ENCODE data around the gene TMBIM4.
A peak's percentile ranks its signal among the peaks of the same experiment; 100 is the strongest.

TMBIM4 gene

GRCh38 chr12:66137937-66138336 is 31.9 kb downstream of the TMBIM4 start:
- no peak overlapping the region for H3K4me3 Mint-ChIP-seq
- H3K36me3 Mint-ChIP-seq = peaks cover 66% of the 10 kb centered on the region
- H3K9me3 Mint-ChIP-seq = peaks cover 9% of the 10 kb centered on the region
- DNase-seq (ENCODE audit: low spot score in 2 of 2) = no peak
- no peak for ATAC-seq
- H3K27ac Mint-ChIP-seq = no peak overlapping the region
- H3K4me1 Mint-ChIP-seq = no peaks in the 10 kb centered on the region

GRCh38 chr12:66132408-66132807 is 37.4 kb downstream of the TMBIM4 start:
- Mint-ChIP-seq H3K4me1 (peaks cover 26% of the 10 kb centered on the region), H3K9me3 (no peaks in the 10 kb centered on the region), H3K36me3 (peaks cover 56% of the 10 kb centered on the region), H3K4me3 (no peak overlapping the region), H3K27ac (no peak overlapping the region)
- DNase-seq (ENCODE audit: low spot score in 2 of 2) = no peak
- no peak for ATAC-seq

DNA sequence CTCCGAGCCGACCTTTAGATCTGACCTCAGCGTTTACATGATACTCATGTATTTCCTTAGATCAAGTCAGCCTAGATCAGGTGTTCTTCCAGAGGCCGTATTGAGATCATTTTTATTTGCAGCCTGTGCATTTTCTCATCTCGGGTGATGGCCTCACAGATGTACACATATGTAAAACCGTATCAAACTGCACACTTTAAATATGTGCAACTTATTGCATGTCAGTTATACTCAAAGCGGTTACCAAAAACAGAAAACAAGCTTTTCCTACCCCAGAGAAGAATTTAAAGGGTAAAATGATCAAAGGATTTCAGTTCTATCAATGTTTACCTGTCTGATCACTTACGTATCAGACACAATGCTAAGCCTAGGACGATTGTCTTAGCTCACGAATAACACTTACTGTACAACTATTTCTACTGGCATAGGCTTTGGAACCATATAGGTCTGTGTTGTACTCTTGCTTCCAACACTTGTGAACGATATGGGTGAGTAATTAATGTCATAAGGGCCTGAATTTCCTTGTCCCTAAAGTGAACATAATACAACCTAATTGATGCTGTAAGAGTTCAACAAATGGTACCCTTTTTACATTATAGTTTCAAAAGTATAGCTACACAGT is 38.6 kb downstream of the TMBIM4 start:
- peak overlapping the region; percentile 86 for H3K27ac Mint-ChIP-seq
- H3K4me3 Mint-ChIP-seq = peak overlapping the region; percentile 88
- no peaks in the 10 kb centered on the region for H3K9me3 Mint-ChIP-seq
- peaks cover 36% of the 10 kb centered on the region for H3K4me1 Mint-ChIP-seq
- peaks cover 56% of the 10 kb centered on the region for H3K36me3 Mint-ChIP-seq
- no peak for DNase-seq (ENCODE audit: low spot score in 2 of 2)
- peak; percentile 77 for ATAC-seq

- H3K9me3 Mint-ChIP-seq = no peaks in the 10 kb centered on the region
- DNase-seq (ENCODE audit: low spot score in 2 of 2) = peak; percentile 68 to 90
- peak within 1 kb of the TSS; percentile 86 for H3K27ac Mint-ChIP-seq
- peaks cover 43% of the 10 kb centered on the region for H3K4me1 Mint-ChIP-seq
- H3K36me3 Mint-ChIP-seq = peaks cover 60% of the 10 kb centered on the region
- peak; percentile 99 for ATAC-seq
- H3K4me3 Mint-ChIP-seq = peak within 1 kb of the TSS; percentile 88
These were observed 39.3 kb downstream of the TMBIM4 start, which contains the start of gene LLPH for GRCh38 chr12:66130267-66131066. Gene LLPH (minus strand): TSS chr12:66130750. CDS start chr12:66129106, 1,644 bp downstream.

DNA sequence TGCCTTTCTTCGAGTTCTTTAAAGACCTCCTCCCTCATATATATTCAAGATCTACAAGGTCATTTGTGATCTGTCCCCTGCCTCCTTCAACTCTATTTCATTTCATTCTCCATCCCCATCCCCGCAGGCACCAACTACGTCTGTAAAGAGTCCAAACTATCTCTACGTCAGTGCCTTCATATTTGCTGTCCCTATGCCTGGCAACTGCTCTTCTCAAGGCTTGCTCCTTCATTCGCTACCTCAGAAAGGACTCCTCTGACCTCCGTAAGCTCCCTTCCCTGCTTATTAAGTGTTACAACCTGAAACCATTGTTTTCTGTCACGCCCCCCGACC is 39.9 kb downstream of the TMBIM4 start:
- H3K4me1 Mint-ChIP-seq = peaks cover 49% of the 10 kb centered on the region
- H3K36me3 Mint-ChIP-seq = peaks cover 66% of the 10 kb centered on the region
- no peaks in the 10 kb centered on the region for H3K9me3 Mint-ChIP-seq
- peak overlapping the region; percentile 88 for H3K4me3 Mint-ChIP-seq
- no peak for ATAC-seq
- H3K27ac Mint-ChIP-seq = peak overlapping the region; percentile 86
- DNase-seq (ENCODE audit: low spot score in 2 of 2) = no peak

DNA sequence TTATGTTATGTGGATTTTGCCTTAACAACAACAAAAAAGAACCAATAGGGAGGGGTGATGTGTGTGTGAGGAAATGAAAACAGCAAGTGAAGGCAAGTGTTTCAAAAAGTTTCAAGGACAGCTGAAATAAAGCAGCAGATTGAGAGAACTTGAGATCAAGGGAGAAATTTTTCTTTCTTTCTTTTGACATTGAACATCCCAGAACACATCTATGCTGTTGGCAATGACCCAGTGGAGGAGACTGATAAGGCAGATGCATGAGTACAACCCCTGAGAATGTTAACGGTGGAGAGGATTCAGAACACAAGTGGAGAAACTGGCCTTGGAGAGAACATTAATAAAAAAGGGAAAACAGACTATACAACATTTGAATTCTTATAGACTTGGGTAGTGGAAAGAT is 42.1 kb downstream of the TMBIM4 start:
- Mint-ChIP-seq H3K4me1 (peaks cover 54% of the 10 kb centered on the region), H3K27ac (no peak overlapping the region), H3K4me3 (no peak overlapping the region), H3K36me3 (peaks cover 81% of the 10 kb centered on the region), H3K9me3 (no peaks in the 10 kb centered on the region)
- ATAC-seq (no peak), DNase-seq (ENCODE audit: low spot score in 2 of 2) (no peak)

DNA sequence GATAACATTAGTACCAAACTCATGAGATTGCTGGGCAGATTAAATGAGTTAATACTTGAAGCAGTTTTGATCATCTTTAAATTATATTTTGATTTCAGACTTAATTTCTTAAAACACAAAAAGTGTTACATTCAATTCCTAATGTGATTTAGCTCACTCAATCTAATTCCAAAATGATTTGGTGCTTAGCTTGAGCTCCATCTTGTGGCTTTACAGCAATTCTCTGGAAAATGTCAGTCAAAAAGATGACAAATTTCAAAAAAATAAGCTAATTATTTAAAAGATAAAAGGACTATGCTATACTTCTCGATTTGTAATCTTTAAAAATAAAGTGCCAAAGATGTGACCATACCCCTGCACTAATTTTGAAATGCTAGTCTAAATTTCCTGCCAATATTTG is 49.3 kb downstream of the TMBIM4 start:
- Mint-ChIP-seq H3K27ac (no peak overlapping the region), H3K36me3 (peaks cover 59% of the 10 kb centered on the region), H3K9me3 (no peaks in the 10 kb centered on the region), H3K4me1 (peaks cover 19% of the 10 kb centered on the region), H3K4me3 (no peak overlapping the region)
- DNase-seq (ENCODE audit: low spot score in 2 of 2) (no peak), ATAC-seq (no peak)

DNA sequence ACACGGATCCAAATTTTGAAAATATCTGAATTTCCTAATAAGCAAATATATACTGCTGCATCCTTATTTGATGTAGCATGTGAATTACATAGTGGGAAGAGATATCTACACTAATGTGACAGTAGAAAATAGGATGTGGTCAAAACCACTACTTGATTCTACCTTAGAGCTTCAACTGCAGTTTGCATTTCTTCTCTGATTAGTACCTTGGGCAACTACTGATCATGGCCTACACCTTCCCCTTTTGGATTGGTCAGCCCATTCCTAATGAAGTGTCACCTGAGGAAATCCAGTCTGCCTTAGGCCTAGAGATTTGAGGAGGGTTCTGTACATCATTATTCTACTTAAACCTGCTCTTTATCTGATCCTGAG is 49.9 kb downstream of the TMBIM4 start:
- Mint-ChIP-seq H3K9me3 (no peaks in the 10 kb centered on the region), H3K36me3 (peaks cover 53% of the 10 kb centered on the region), H3K4me1 (peaks cover 13% of the 10 kb centered on the region), H3K27ac (no peak overlapping the region), H3K4me3 (no peak overlapping the region)
- DNase-seq (ENCODE audit: low spot score in 2 of 2) = no peak
- no peak for ATAC-seq

GRCh38 chr12:66119229-66119869 is 50.4 kb downstream of the TMBIM4 start:
- Mint-ChIP-seq H3K9me3 (no peaks in the 10 kb centered on the region), H3K27ac (no peak overlapping the region), H3K4me3 (no peak overlapping the region), H3K4me1 (peaks cover 8% of the 10 kb centered on the region), H3K36me3 (peaks cover 48% of the 10 kb centered on the region)
- ATAC-seq (no peak), DNase-seq (ENCODE audit: low spot score in 2 of 2) (no peak)

DNA sequence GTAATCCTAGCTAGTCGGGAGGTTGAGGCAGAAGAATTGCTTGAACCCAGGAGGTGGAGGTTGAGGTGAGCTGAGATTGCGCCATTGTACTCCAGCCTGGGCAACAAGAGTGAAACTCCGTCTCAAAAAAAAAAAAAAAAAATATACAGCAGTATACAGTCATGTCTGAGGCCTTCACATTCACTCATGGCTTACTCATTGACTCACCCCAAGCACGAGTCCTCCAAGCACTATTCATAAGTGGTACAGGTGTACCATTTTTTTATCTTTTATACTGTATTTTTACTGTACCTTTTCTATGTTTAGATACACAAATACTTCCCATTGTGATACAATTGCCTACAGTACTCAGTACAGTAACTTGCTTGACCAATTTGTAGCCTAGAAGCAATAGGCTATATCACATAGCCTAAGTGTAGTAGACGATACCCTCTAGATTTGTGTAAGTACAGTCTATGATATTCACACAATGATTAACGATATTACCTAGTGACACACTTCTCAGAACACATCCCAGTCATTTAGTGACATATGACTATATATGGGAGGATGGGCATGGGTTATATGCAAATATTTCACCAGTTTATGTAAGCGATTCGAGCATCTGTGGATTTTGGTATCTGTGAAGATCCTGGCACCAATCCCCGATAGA is 51.4 kb downstream of the TMBIM4 start:
- DNase-seq (ENCODE audit: low spot score in 2 of 2) = no peak
- ATAC-seq = peak; percentile 93

GRCh38 chr12:66117242-66117641 is 52.6 kb downstream of the TMBIM4 start:
- no peaks in the 10 kb centered on the region for H3K9me3 Mint-ChIP-seq
- ATAC-seq (no peak), DNase-seq (ENCODE audit: low spot score in 2 of 2) (no peak)

More for the DNA sequence above, 51.4 kb downstream of the TMBIM4 start:
- Mint-ChIP-seq H3K27ac (no peak overlapping the region), H3K4me3 (no peak overlapping the region), H3K9me3 (no peaks in the 10 kb centered on the region), H3K36me3 (peaks cover 38% of the 10 kb centered on the region), H3K4me1 (peaks cover 8% of the 10 kb centered on the region)

DNA sequence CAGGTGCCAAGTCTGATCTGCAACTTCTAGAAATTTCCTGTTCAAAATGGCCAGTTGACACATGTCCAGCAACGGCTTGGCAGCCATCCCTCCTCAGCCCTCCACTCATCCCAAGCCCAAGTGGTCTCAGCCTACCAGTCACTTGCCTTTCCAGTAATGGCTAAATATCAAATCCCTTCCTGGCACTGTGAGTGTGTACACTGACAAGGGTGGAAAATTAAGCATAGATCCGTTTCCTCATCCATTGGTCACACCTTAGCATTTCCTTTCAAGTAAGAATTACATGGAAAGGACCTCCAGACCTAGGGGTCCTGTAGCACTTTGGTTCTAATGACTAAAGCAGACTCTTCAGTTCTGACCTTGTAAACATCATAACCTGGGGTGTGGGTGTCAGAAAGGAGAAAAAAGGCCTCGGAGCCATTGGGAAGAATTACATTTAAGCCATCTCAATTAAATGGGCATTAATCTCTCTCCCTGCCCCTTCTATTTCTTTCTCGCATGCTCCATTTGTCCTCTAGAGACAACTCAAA is 54.7 kb downstream of the TMBIM4 start:
- no peaks in the 10 kb centered on the region for H3K9me3 Mint-ChIP-seq
- H3K4me3 Mint-ChIP-seq = no peak overlapping the region
- peaks cover 5% of the 10 kb centered on the region for H3K4me1 Mint-ChIP-seq
- peaks cover 7% of the 10 kb centered on the region for H3K36me3 Mint-ChIP-seq
- no peak for DNase-seq (ENCODE audit: low spot score in 2 of 2)
- H3K27ac Mint-ChIP-seq = no peak overlapping the region
- ATAC-seq = no peak

More at GRCh38 chr12:66117242-66117641, 52.6 kb downstream of the TMBIM4 start:
- H3K4me1 Mint-ChIP-seq = peaks cover 8% of the 10 kb centered on the region
- no peak overlapping the region for H3K4me3 Mint-ChIP-seq
- H3K27ac Mint-ChIP-seq = no peak overlapping the region
- peaks cover 27% of the 10 kb centered on the region for H3K36me3 Mint-ChIP-seq

DNA sequence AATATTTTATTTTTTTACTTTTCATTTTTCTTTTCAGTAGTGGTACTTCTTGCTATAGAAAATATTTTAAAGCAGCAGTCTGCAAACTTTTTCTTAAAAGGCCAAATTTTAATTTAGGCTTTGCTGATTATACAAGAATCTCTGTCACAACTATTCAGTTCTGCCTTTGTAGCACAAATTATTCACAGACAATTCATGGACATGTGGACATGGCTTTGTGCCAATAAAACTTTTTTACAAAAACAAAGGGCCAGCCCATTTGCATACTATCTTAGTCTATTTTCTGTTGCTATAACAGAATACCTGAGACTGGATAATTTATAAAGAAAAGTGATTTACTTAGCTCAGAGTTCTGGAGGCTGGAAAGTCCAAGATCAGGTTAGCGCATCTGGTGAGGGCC is 56.3 kb downstream of the TMBIM4 start:
- Mint-ChIP-seq H3K9me3 (no peaks in the 10 kb centered on the region), H3K27ac (no peak overlapping the region), H3K4me3 (no peak overlapping the region), H3K36me3 (no peaks in the 10 kb centered on the region), H3K4me1 (no peaks in the 10 kb centered on the region)
- ATAC-seq = no peak
- no peak for DNase-seq (ENCODE audit: low spot score in 2 of 2)

- no peak overlapping the region for H3K4me3 Mint-ChIP-seq
- H3K27ac Mint-ChIP-seq = no peak overlapping the region
- ATAC-seq = no peak
- H3K36me3 Mint-ChIP-seq = no peaks in the 10 kb centered on the region
- peaks cover 6% of the 10 kb centered on the region for H3K4me1 Mint-ChIP-seq
- no peaks in the 10 kb centered on the region for H3K9me3 Mint-ChIP-seq
- DNase-seq (ENCODE audit: low spot score in 2 of 2) = no peak
These were observed 58.2 kb downstream of the TMBIM4 start for GRCh38 chr12:66111605-66112004.

DNA sequence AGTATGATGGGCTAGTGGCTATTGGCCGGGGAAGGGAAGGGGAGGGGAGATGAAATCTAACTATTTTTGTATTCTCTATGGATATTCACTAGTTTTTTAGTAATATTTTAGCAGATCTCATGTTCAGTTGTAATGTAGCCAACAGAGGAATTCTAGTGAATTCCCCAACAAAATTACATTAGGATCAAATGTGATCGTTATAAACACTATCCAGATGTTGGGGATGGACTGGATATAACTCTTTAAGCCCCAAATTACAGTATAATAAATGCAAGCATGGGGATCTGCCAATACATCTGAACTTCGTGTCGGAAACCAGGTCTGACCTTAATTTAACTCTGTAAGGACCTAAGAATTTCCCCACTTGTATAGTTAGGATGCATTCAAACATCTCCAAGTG is 60.7 kb downstream of the TMBIM4 start:
- Mint-ChIP-seq H3K4me1 (peaks cover 6% of the 10 kb centered on the region), H3K36me3 (no peaks in the 10 kb centered on the region), H3K9me3 (no peaks in the 10 kb centered on the region), H3K4me3 (no peak overlapping the region), H3K27ac (no peak overlapping the region)
- no peak for DNase-seq (ENCODE audit: low spot score in 2 of 2)
- ATAC-seq = no peak
